ENCODE results near the gene LITAF. TPM values are rescaled to one million over a fixed set of nuclear protein-coding genes. Genes with fewer than 3 reads are reported as not detected.

Gene LITAF
- total and polyA plus RNA-seq, 3 donors from 2014 or later, result 9.9 to 31.5 (median 13.6) TPM

- no peak for TF ChIP-seq POLR2A (IDR thresholded peaks at IDR 0.05)
- intact Hi-C loops (cut with DNase I; ENCODE audit: low total_unique reads), result no loop called here
- H3K27me3 ChIP-seq, result no peaks in the 10 kb centered on the region
- H3K4me1 ChIP-seq, result peaks cover 24% of the 10 kb centered on the region
- no peak overlapping the region for H3K4me3 ChIP-seq
- DNase-seq, result no peak
- no peak overlapping the region for H3K27ac ChIP-seq
- 81 to 82% methylated on average over 6 of the region's 6 CpGs for WGBS, 2 donors
- no peaks in the 10 kb centered on the region for H3K9me3 ChIP-seq
- H3K36me3 ChIP-seq (ENCODE audit: low read depth, missing control alignments), result no peaks in the 10 kb centered on the region
Measured at GRCh38 chr16:11634312-11634711, 47.6 kb upstream of the LITAF start.

- TF ChIP-seq POLR2A (IDR thresholded peaks at IDR 0.05), result no peak
- TF ChIP-seq CTCF (IDR thresholded peaks at IDR 0.05), result no peak
- Histone ChIP-seq H3K27ac (peak overlapping the region; percentile 79 to 86), H3K4me3 (no peak overlapping the region), H3K27me3 (no peaks in the 10 kb centered on the region), H3K9me3 (no peaks in the 10 kb centered on the region), H3K36me3 (ENCODE audit: low read depth, missing control alignments) (no peaks in the 10 kb centered on the region), H3K4me1 (peaks cover 24% of the 10 kb centered on the region)
- DNase-seq, result no peak
- 60 to 68% methylated on average over 2 to 3 of the region's 3 CpGs for WGBS, 2 donors
- intact Hi-C loops (cut with DNase I; ENCODE audit: low total_unique reads), result no loop called here
Measured at GRCh38 chr16:11633113-11633512, 46.4 kb upstream of the LITAF start.

- peak; percentile 82 for DNase-seq
- peaks cover 24% of the 10 kb centered on the region for H3K4me1 ChIP-seq
- no peaks in the 10 kb centered on the region for H3K9me3 ChIP-seq
- intact Hi-C loops (cut with DNase I; ENCODE audit: low total_unique reads), result no loop called here
- TF ChIP-seq CTCF (IDR thresholded peaks at IDR 0.05) (no peak), POLR2A (IDR thresholded peaks at IDR 0.05) (no peak)
- no peaks in the 10 kb centered on the region for H3K36me3 ChIP-seq (ENCODE audit: low read depth, missing control alignments)
- H3K4me3 ChIP-seq, result no peak overlapping the region
- peak overlapping the region; percentile 79 to 86 for H3K27ac ChIP-seq
- no peaks in the 10 kb centered on the region for H3K27me3 ChIP-seq
- WGBS, 2 donors, result 39 to 54% methylated on average over 8 to 15 of the region's 15 CpGs
Measured at GRCh38 chr16:11632455-11632939, 45.8 kb upstream of the LITAF start.

- no peaks in the 10 kb centered on the region for H3K27me3 ChIP-seq
- H3K36me3 ChIP-seq (ENCODE audit: low read depth, missing control alignments), result no peaks in the 10 kb centered on the region
- no peak overlapping the region for H3K4me3 ChIP-seq
- no peaks in the 10 kb centered on the region for H3K9me3 ChIP-seq
- no peak for DNase-seq
- peaks cover 24% of the 10 kb centered on the region for H3K4me1 ChIP-seq
- H3K27ac ChIP-seq, result no peak overlapping the region
- no peak for TF ChIP-seq CTCF (IDR thresholded peaks at IDR 0.05)
- TF ChIP-seq POLR2A (IDR thresholded peaks at IDR 0.05), result no peak
- intact Hi-C loops (cut with DNase I; ENCODE audit: low total_unique reads), result no loop called here
- WGBS, 2 donors, result 90 to 93% methylated on average over 7 of the region's 7 CpGs
Measured at GRCh38 chr16:11631214-11631613, 44.5 kb upstream of the LITAF start.

- H3K36me3 ChIP-seq (ENCODE audit: low read depth, missing control alignments), result no peaks in the 10 kb centered on the region
- 93 to 94% methylated on average over 6 of the region's 6 CpGs for WGBS, 2 donors
- no peak overlapping the region for H3K27ac ChIP-seq
- intact Hi-C loops (cut with DNase I; ENCODE audit: low total_unique reads), result no loop called here
- no peak overlapping the region for H3K4me3 ChIP-seq
- peaks cover 24% of the 10 kb centered on the region for H3K4me1 ChIP-seq
- H3K27me3 ChIP-seq, result no peaks in the 10 kb centered on the region
- no peak for DNase-seq
- TF ChIP-seq POLR2A (IDR thresholded peaks at IDR 0.05) (no peak), CTCF (IDR thresholded peaks at IDR 0.05) (no peak)
- H3K9me3 ChIP-seq, result no peaks in the 10 kb centered on the region
Measured at GRCh38 chr16:11630768-11631056, 44.0 kb upstream of the LITAF start.

Data from testis (tissue), 3 donors.